GM23338 (cell line): Measurements from ENCODE around the gene STOML3. TPM values are rescaled to one million over a fixed set of nuclear protein-coding genes. Genes with fewer than 3 reads are reported as not detected.

ENCODE experiments used
- ATAC-seq: fragments of 200-7000 bp; cut with Tn5 transposase; 3 replicates; pipeline ENCODE4 v1.9.1; 2020
- DNase-seq: peaks from one replicate; pipeline ENCODE4 v3.0.0-alpha.2; 2015; ENCODE audit warnings: low spot score
- H2AFZ ChIP-seq: fragments of 200-600 bp; sonication (generic); 2 replicates; pipeline ENCODE4 v1.8.0; 2016; ENCODE audit warnings: antibody characterized with exemption, mild to moderate bottlenecking, moderate library complexity
- H3F3A ChIP-seq: fragments of 200-600 bp; sonication (generic); replicated peaks from 2 replicates; pipeline ENCODE4 v1.8.0; 2017; ENCODE audit warnings: antibody characterized with exemption, mixed run types, low read depth
- H3K27ac ChIP-seq: fragments of 200-600 bp; sonication (generic); 2 replicates; pipeline ENCODE4 v1.6.1; 2016; ENCODE audit warnings: low read depth
- H3K27me3 ChIP-seq: fragments of 200-600 bp; sonication (generic); 2 replicates; pipeline ENCODE4 v1.8.0; 2016; ENCODE audit warnings: mild to moderate bottlenecking, mixed run types, moderate library complexity; ENCODE audit not compliant: insufficient read depth
- H3K36me3 ChIP-seq: fragments of 200-600 bp; sonication (generic); 2 replicates; pipeline ENCODE4 v1.8.0; 2016; ENCODE audit warnings: mild to moderate bottlenecking; ENCODE audit not compliant: insufficient read depth
- H3K4me1 ChIP-seq: fragments of 200-600 bp; sonication (generic); 2 replicates; pipeline ENCODE4 v1.8.0; 2016; ENCODE audit warnings: mild to moderate bottlenecking, moderate library complexity; ENCODE audit not compliant: insufficient read depth
- H3K4me2 ChIP-seq: fragments of 200-600 bp; sonication (generic); 2 replicates; pipeline ENCODE4 v1.7.1; 2017; ENCODE audit warnings: mixed run types
- H3K4me3 ChIP-seq: fragments of 200-600 bp; sonication (generic); 2 replicates; pipeline ENCODE4 v1.6.1; 2016; ENCODE audit warnings: mixed run types
- H3K79me2 ChIP-seq: fragments of 200-600 bp; sonication (generic); replicated peaks from 2 replicates; pipeline ENCODE4 v1.8.0; 2017; ENCODE audit warnings: mild to moderate bottlenecking; ENCODE audit not compliant: insufficient read depth
- H3K9me2 ChIP-seq: fragments of 200-600 bp; sonication (generic); 2 replicates; pipeline ENCODE4 v1.8.0; 2017; ENCODE audit not compliant: insufficient read depth
- H4K20me1 ChIP-seq: fragments of 200-600 bp; sonication (generic); replicated peaks from 2 replicates; pipeline ENCODE4 v1.8.0; 2017; ENCODE audit warnings: mild to moderate bottlenecking; ENCODE audit not compliant: insufficient read depth
- H3K27ac Mint-ChIP-seq: 2 replicates; pipeline ENCODE4 v1.8.0; 2020; ENCODE audit warnings: inconsistent platforms, mild to moderate bottlenecking, moderate library complexity, mixed read lengths
- H3K27me3 Mint-ChIP-seq: 3 replicates; pipeline ENCODE4 v1.8.0; 2022; ENCODE audit warnings: low read depth, mild to moderate bottlenecking, moderate library complexity, mixed read lengths, inconsistent platforms; ENCODE audit not compliant: insufficient read depth, poor library complexity
- H3K36me3 Mint-ChIP-seq: 3 replicates; pipeline ENCODE4 v1.8.0; 2021; ENCODE audit warnings: low read depth, mild to moderate bottlenecking, inconsistent platforms, moderate library complexity, mixed read lengths
- H3K4me1 Mint-ChIP-seq: 3 replicates; pipeline ENCODE4 v1.8.0; 2020; ENCODE audit warnings: mild to moderate bottlenecking, inconsistent platforms, mixed read lengths
- H3K4me3 Mint-ChIP-seq: 3 replicates; pipeline ENCODE4 v1.8.0; 2021; ENCODE audit warnings: moderate library complexity, mild to moderate bottlenecking, inconsistent platforms, mixed read lengths
- H3K9me3 Mint-ChIP-seq: 3 replicates; pipeline ENCODE4 v1.8.0; 2020; ENCODE audit warnings: moderate library complexity, mild to moderate bottlenecking, inconsistent platforms, mixed read lengths
- CREB1 ChIP-seq: fragments of 250-450 bp; sonication (Bioruptor Pico); IDR thresholded peaks from 2 replicates; pipeline ENCODE4 v1.5.0; 2020; ENCODE audit warnings: low read depth, mild to moderate bottlenecking, moderate library complexity
- EZH2 ChIP-seq: fragments of 200-600 bp; sonication (generic); IDR thresholded peaks from one replicate; pipeline ENCODE4 v1.8.0; 2017; ENCODE audit warnings: antibody characterized with exemption, mild to moderate bottlenecking, low read depth; ENCODE audit not compliant: unreplicated experiment
- EZH2phosphoT487 ChIP-seq: fragments of 200-600 bp; sonication (generic); IDR thresholded peaks from one replicate; pipeline ENCODE4 v1.8.1; 2018; ENCODE audit warnings: antibody characterized with exemption; ENCODE audit not compliant: unreplicated experiment
- NANOG ChIP-seq: IDR thresholded peaks from 2 replicates; pipeline ENCODE4 v1.6.1; 2016; ENCODE audit warnings: antibody characterized with exemption, borderline replicate concordance
- STAT1 ChIP-seq: IDR thresholded peaks from one replicate; pipeline ENCODE4 v1.6.1; 2016; ENCODE audit warnings: antibody characterized with exemption; ENCODE audit not compliant: unreplicated experiment
- ZNF331 ChIP-seq: fragments of 250-450 bp; sonication (Bioruptor Pico); IDR thresholded peaks from 2 replicates; pipeline ENCODE4 v1.5.0; 2020; ENCODE audit warnings: low read depth, mild to moderate bottlenecking, moderate library complexity
- polyA plus RNA-seq: library from polyadenylated mRNA; unstranded; fragments of >200 nt; fragmentation: Nextera tagmentation; extraction: Ambion mirVana; gene quantifications from 2 replicates; pipeline ENCODE4 v1.2.1, GENCODE V29; 2016
- total RNA-seq: library from RNA; depleted of rRNA; stranded (reverse); fragments of >200 nt; shearing (Covaris generic); gene quantifications from 2 replicates; pipeline ENCODE4 v1.2.3, GENCODE V29; 2014
- TF ChIP-seq, protein P1 (sequence below): fragments of 250-450 bp; sonication (Bioruptor Pico); IDR thresholded peaks from 2 replicates; pipeline ENCODE4 v1.5.0; 2020; ENCODE audit warnings: mild to moderate bottlenecking, moderate library complexity
- TF ChIP-seq, protein P2 (sequence below), 2 experiments: fragments of 200-600 bp in 1 of 2; sonication (generic) in 1 of 2; conservative IDR thresholded peaks; 2 replicates each; pipeline versions ENCODE4 v1.5.1 to v1.6.1; 2016 to 2017; ENCODE audit warnings: antibody characterized with exemption in 2 of 2, low read depth in 2 of 2, mild to moderate bottlenecking in 2 of 2, moderate library complexity in 1 of 2
- TF ChIP-seq, protein P3 (sequence below): IDR thresholded peaks from 2 replicates; pipeline ENCODE4 v1.6.1; 2016; ENCODE audit warnings: antibody characterized with exemption

STOML3 gene
- total and polyA plus RNA-seq, 2 experiments from 2014 or later, result not detected

DNA sequence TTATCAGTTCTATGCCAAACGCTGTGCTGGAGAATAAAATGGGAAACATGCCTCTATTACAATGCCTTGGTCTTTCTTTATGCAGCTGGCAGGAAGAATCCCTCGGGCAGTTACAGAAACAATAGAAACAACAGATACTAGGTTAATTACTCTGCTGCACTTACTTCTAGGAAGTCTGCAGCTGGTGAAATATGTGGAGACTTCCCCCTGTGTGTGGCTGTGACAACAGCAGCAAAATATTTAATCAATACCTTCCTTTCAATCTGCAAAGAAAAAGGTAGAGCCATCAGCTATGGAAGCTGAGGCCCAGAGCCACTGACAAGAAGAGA, 9.9 kb downstream of the STOML3 start (continued):
- TF ChIP-seq, protein P1, sequence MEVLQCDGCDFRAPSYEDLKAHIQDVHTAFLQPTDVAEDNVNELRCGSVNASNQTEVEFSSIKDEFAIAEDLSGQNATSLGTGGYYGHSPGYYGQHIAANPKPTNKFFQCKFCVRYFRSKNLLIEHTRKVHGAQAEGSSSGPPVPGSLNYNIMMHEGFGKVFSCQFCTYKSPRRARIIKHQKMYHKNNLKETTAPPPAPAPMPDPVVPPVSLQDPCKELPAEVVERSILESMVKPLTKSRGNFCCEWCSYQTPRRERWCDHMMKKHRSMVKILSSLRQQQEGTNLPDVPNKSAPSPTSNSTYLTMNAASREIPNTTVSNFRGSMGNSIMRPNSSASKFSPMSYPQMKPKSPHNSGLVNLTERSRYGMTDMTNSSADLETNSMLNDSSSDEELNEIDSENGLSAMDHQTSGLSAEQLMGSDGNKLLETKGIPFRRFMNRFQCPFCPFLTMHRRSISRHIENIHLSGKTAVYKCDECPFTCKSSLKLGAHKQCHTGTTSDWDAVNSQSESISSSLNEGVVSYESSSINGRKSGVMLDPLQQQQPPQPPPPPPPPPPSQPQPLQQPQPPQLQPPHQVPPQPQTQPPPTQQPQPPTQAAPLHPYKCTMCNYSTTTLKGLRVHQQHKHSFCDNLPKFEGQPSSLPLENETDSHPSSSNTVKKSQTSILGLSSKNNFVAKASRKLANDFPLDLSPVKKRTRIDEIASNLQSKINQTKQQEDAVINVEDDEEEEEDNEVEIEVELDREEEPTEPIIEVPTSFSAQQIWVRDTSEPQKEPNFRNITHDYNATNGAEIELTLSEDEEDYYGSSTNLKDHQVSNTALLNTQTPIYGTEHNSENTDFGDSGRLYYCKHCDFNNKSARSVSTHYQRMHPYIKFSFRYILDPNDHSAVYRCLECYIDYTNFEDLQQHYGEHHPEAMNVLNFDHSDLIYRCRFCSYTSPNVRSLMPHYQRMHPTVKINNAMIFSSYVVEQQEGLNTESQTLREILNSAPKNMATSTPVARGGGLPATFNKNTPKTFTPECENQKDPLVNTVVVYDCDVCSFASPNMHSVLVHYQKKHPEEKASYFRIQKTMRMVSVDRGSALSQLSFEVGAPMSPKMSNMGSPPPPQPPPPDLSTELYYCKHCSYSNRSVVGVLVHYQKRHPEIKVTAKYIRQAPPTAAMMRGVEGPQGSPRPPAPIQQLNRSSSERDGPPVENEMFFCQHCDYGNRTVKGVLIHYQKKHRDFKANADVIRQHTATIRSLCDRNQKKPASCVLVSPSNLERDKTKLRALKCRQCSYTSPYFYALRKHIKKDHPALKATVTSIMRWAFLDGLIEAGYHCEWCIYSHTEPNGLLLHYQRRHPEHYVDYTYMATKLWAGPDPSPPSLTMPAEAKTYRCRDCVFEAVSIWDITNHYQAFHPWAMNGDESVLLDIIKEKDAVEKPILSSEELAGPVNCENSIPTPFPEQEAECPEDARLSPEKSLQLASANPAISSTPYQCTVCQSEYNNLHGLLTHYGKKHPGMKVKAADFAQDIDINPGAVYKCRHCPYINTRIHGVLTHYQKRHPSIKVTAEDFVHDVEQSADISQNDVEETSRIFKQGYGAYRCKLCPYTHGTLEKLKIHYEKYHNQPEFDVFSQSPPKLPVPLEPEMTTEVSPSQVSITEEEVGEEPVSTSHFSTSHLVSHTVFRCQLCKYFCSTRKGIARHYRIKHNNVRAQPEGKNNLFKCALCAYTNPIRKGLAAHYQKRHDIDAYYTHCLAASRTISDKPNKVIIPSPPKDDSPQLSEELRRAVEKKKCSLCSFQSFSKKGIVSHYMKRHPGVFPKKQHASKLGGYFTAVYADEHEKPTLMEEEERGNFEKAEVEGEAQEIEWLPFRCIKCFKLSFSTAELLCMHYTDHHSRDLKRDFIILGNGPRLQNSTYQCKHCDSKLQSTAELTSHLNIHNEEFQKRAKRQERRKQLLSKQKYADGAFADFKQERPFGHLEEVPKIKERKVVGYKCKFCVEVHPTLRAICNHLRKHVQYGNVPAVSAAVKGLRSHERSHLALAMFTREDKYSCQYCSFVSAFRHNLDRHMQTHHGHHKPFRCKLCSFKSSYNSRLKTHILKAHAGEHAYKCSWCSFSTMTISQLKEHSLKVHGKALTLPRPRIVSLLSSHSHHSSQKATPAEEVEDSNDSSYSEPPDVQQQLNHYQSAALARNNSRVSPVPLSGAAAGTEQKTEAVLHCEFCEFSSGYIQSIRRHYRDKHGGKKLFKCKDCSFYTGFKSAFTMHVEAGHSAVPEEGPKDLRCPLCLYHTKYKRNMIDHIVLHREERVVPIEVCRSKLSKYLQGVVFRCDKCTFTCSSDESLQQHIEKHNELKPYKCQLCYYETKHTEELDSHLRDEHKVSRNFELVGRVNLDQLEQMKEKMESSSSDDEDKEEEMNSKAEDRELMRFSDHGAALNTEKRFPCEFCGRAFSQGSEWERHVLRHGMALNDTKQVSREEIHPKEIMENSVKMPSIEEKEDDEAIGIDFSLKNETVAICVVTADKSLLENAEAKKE (CRISPR knock-in tag), result no peak

DNA sequence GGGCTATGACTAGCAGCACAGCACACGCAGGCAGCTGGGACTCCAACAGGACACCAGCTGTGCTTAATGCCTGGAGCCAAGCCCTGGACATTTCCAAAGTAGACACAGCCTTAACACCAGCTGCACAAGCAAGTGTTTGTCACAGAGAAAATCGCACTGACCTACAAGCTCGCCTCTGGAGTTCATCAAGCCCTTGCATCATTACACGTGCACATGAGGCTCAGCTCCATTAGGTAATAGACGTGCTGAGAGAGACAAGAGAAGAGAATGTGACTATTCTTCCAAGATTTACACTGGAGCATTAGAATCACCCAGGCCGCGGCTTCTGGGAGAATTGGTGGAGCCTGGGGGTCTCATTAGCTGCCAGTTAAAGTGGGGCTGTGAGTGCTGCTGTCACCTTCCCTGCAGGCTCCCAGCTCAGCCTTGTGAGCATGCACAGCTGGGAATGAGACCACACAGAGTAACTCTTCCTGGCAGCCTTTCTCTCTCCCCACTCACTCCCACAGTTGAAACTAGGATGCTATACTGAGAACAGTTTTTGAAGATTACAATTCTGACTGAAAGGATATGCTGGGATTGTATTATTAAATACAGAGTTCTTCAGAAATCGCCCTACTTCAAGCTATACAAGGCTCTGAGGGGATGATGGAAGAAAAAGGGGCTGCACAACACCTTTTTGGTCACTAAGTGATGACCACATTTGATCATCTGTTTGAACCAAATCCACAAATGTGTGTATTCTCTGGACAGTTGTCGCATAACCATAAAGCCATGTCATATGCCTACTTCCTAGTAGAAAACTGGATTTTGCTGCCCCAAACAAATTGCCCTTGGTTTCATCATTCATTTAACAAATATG, 10.5 kb downstream of the STOML3 start:
- no peak overlapping the region for H3K27ac ChIP-seq
- no peak for TF ChIP-seq ZNF331 (CRISPR knock-in tag)
- TF ChIP-seq NANOG, result no peak
- no peak for TF ChIP-seq STAT1
- TF ChIP-seq, protein P2, sequence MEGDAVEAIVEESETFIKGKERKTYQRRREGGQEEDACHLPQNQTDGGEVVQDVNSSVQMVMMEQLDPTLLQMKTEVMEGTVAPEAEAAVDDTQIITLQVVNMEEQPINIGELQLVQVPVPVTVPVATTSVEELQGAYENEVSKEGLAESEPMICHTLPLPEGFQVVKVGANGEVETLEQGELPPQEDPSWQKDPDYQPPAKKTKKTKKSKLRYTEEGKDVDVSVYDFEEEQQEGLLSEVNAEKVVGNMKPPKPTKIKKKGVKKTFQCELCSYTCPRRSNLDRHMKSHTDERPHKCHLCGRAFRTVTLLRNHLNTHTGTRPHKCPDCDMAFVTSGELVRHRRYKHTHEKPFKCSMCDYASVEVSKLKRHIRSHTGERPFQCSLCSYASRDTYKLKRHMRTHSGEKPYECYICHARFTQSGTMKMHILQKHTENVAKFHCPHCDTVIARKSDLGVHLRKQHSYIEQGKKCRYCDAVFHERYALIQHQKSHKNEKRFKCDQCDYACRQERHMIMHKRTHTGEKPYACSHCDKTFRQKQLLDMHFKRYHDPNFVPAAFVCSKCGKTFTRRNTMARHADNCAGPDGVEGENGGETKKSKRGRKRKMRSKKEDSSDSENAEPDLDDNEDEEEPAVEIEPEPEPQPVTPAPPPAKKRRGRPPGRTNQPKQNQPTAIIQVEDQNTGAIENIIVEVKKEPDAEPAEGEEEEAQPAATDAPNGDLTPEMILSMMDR (conservative IDR thresholded peaks at IDR 0.05; ENCODE audit: low read depth in 2 of 2), result no peak
- no peak for TF ChIP-seq EZH2phosphoT487
- TF ChIP-seq CREB1, result no peak
- TF ChIP-seq, protein P3, sequence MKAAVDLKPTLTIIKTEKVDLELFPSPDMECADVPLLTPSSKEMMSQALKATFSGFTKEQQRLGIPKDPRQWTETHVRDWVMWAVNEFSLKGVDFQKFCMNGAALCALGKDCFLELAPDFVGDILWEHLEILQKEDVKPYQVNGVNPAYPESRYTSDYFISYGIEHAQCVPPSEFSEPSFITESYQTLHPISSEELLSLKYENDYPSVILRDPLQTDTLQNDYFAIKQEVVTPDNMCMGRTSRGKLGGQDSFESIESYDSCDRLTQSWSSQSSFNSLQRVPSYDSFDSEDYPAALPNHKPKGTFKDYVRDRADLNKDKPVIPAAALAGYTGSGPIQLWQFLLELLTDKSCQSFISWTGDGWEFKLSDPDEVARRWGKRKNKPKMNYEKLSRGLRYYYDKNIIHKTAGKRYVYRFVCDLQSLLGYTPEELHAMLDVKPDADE, result no peak
- no peak for TF ChIP-seq EZH2

More for the DNA sequence above, 10.5 kb downstream of the STOML3 start:
- H3K9me3 Mint-ChIP-seq, result peaks cover 10% of the 10 kb centered on the region
- Histone ChIP-seq H3K79me2 (no peaks in the 10 kb centered on the region), H3K27me3 (no peaks in the 10 kb centered on the region), H3K9me2 (peaks cover 5% of the 10 kb centered on the region; the same call in 1 of the 2 replicates), H3K36me3 (no peaks in the 10 kb centered on the region), H3K4me2 (peak overlapping the region; percentile 11), H3K4me3 (no peak overlapping the region), H3K4me1 (peaks cover 16% of the 10 kb centered on the region), H2AFZ (peak overlapping the region; percentile 89), H3F3A (no peaks in the 10 kb centered on the region), H4K20me1 (no peaks in the 10 kb centered on the region)
- H3K4me1 Mint-ChIP-seq, result peaks cover 16% of the 10 kb centered on the region
- ATAC-seq, result peak; percentile 70
- H3K36me3 Mint-ChIP-seq, result peaks cover 7% of the 10 kb centered on the region; the same call in 2 of the 3 replicates
- peak; percentile 9 for DNase-seq
- no peak overlapping the region for H3K27ac Mint-ChIP-seq
- H3K4me3 Mint-ChIP-seq, result no peak overlapping the region
- H3K27me3 Mint-ChIP-seq, result no peaks in the 10 kb centered on the region
